Activated CD4-positive, alpha-beta T cell treated with anti-CD3 and anti-CD28 coated beads, Interleukin-10, Interleukin-2, amounts not matched to agents 100 ng/mL and 50 ng/mL, durations not matched to agents 16 hours and 8 hours (primary cell): ENCODE results near the gene FANCC.
A peak's percentile ranks its signal among the peaks of the same experiment; 100 is the strongest.
"Not testable (repeated sequence)": the region's sequence is repeated elsewhere in the genome, so short reads cannot be mapped to it uniquely, and the experiment has no call there.

Experiments used
- DNase-seq: peaks from one replicate; pipeline ENCODE4 v3.0.0-alpha.2; 2020

The FANCC gene

GRCh38 chr9:95226921-95227320 is 90.6 kb downstream of the FANCC start:
- DNase-seq = no peak

GRCh38 chr9:95225726-95226106 is 91.8 kb downstream of the FANCC start:
- DNase-seq = no peak

- DNase-seq = no peak
Observed at GRCh38 chr9:95225076-95225725, 92.3 kb downstream of the FANCC start.

- no peak for DNase-seq
Observed at GRCh38 chr9:95224376-95225019, 93.0 kb downstream of the FANCC start.

- not testable (repeated sequence) for DNase-seq
Observed at GRCh38 chr9:95220352-95220751, 97.2 kb downstream of the FANCC start.

- no peak for DNase-seq
Observed at GRCh38 chr9:95218773-95219172, 98.7 kb downstream of the FANCC start.

- DNase-seq = no peak
Observed at GRCh38 chr9:95217936-95218335, 99.6 kb downstream of the FANCC start.

- DNase-seq = no peak
Observed at GRCh38 chr9:95215336-95215898, 102.1 kb downstream of the FANCC start.

- no peak for DNase-seq
Observed at GRCh38 chr9:95213117-95213516, 104.4 kb downstream of the FANCC start.

- DNase-seq = no peak
Observed at GRCh38 chr9:95211028-95211427, 106.5 kb downstream of the FANCC start.

- no peak for DNase-seq
Observed at GRCh38 chr9:95207403-95207802, 110.1 kb downstream of the FANCC start.

- DNase-seq = no peak
Observed at GRCh38 chr9:95206143-95206542, 111.4 kb downstream of the FANCC start.

- no peak for DNase-seq
Observed at GRCh38 chr9:95204710-95205109, 112.8 kb downstream of the FANCC start.

- no peak for DNase-seq
Observed at GRCh38 chr9:95204310-95204709, 113.2 kb downstream of the FANCC start.

- not testable (repeated sequence) for DNase-seq
Observed at GRCh38 chr9:95203019-95203418, 114.5 kb downstream of the FANCC start.

- DNase-seq = no peak
Observed at GRCh38 chr9:95202076-95202681, 115.3 kb downstream of the FANCC start.

- DNase-seq = no peak
Observed at GRCh38 chr9:95201206-95201605, 116.3 kb downstream of the FANCC start.

GRCh38 chr9:95197692-95198271 is 119.7 kb downstream of the FANCC start:
- DNase-seq = no peak

GRCh38 chr9:95193480-95193879 is 124.0 kb downstream of the FANCC start:
- no peak for DNase-seq

- no peak for DNase-seq
Observed at GRCh38 chr9:95193067-95193466, 124.4 kb downstream of the FANCC start.

- no peak for DNase-seq
Observed at GRCh38 chr9:95192631-95193030, 124.9 kb downstream of the FANCC start.

- no peak for DNase-seq
Observed at GRCh38 chr9:95190413-95190812, 127.1 kb downstream of the FANCC start.

- peak; percentile 55 for DNase-seq
Observed at GRCh38 chr9:95189251-95190098, 128.0 kb downstream of the FANCC start.
